ENCODE measurements around the gene ERLIN1. TPM values are rescaled to one million over a fixed set of nuclear protein-coding genes. Genes with fewer than 3 reads are reported as not detected.

Gene ERLIN1
- total and polyA plus RNA-seq, 7 experiments from 2014 or later, result 3.9 to 19.3 (median 12.4) TPM

GRCh38 chr10:100153239-100153825 lies 32.5 kb downstream of the ERLIN1 start:
- H3K36me3 Mint-ChIP-seq, result peaks cover 33 to 63% (median 48%) of the 10 kb centered on the region in 5 donors
- Histone ChIP-seq H3K36me3 (ENCODE audit: control insufficient read depth in 2 of 3, insufficient read depth in 3 of 3, low read length in 3 of 3) (peaks cover 19 to 67% (median 22%) of the 10 kb centered on the region in 3 experiments), H3K4me1 (ENCODE audit: control insufficient read depth in 2 of 2, insufficient read depth in 2 of 2, low read length in 2 of 2) (no peaks in the 10 kb centered on the region), H3K27ac (ENCODE audit: low read depth, low read length) (no peak overlapping the region), H3K27me3 (ENCODE audit: control insufficient read depth in 2 of 2, insufficient read depth in 2 of 2, low read length in 2 of 2) (no peaks in the 10 kb centered on the region), H3K9me3 (ENCODE audit: control insufficient read depth in 2 of 3, low read length in 3 of 3) (no peaks in the 10 kb centered on the region), H3K4me3 (ENCODE audit: low read length) (no peak overlapping the region)
- H3K4me3 Mint-ChIP-seq, result no peak overlapping the region
- CTCF ChIA-PET, result no interaction called here
- POLR2A ChIA-PET, result no interaction called here
- DNase-seq (no peak), ATAC-seq (no peak)
- H3K9me3 Mint-ChIP-seq, result no peaks in the 10 kb centered on the region
- peaks cover 0 to 23% (median 4%) of the 10 kb centered on the region in 7 donors for H3K4me1 Mint-ChIP-seq
- peak overlapping the region in 2 of 9 donors; percentile 27 to 37 for H3K27ac Mint-ChIP-seq
- intact Hi-C loops (cut with micrococcal nuclease), result no loop called here
- no peaks in the 10 kb centered on the region for H3K27me3 Mint-ChIP-seq

- H3K36me3 Mint-ChIP-seq, result peaks cover 25 to 49% (median 40%) of the 10 kb centered on the region in 5 donors
- H3K27ac ChIP-seq (ENCODE audit: low read depth, low read length), result no peak overlapping the region
- no peaks in the 10 kb centered on the region for H3K9me3 Mint-ChIP-seq
- intact Hi-C loops (cut with micrococcal nuclease), result no loop called here
- ChIA-PET POLR2A (interaction anchor here (1.5 kb wide), 1 partner anchor 20 kb away, joined by 3 read pairs; no protein-coding TSS in a partner anchor), CTCF (no interaction called here)
- DNase-seq, result no peak
- H3K27ac Mint-ChIP-seq, result no peak overlapping the region
- H3K27me3 ChIP-seq (ENCODE audit: control insufficient read depth in 2 of 2, insufficient read depth in 2 of 2, low read length in 2 of 2), result no peaks in the 10 kb centered on the region
- H3K4me1 Mint-ChIP-seq, result peaks cover 0 to 10% (median 0%) of the 10 kb centered on the region in 7 donors
- H3K27me3 Mint-ChIP-seq, result no peaks in the 10 kb centered on the region
- H3K4me1 ChIP-seq (ENCODE audit: control insufficient read depth in 2 of 2, insufficient read depth in 2 of 2, low read length in 2 of 2), result no peaks in the 10 kb centered on the region
- no peak for ATAC-seq
- no peak overlapping the region for H3K4me3 Mint-ChIP-seq
- no peak overlapping the region for H3K4me3 ChIP-seq (ENCODE audit: low read length)
- no peaks in the 10 kb centered on the region for H3K9me3 ChIP-seq (ENCODE audit: control insufficient read depth in 2 of 3, low read length in 3 of 3)
- peaks cover 14 to 67% (median 22%) of the 10 kb centered on the region in 3 experiments for H3K36me3 ChIP-seq (ENCODE audit: control insufficient read depth in 2 of 3, insufficient read depth in 3 of 3, low read length in 3 of 3)
These were observed 34.0 kb downstream of the ERLIN1 start for GRCh38 chr10:100151723-100152300.

- Mint-ChIP-seq H3K4me1 (peaks cover 0 to 4% (median 0%) of the 10 kb centered on the region in 7 donors), H3K27ac (peak overlapping the region in 1 of 9 donors; percentile 10), H3K27me3 (peaks cover 0 to 9% (median 4%) of the 10 kb centered on the region in 5 donors), H3K36me3 (peaks cover 9 to 24% (median 23%) of the 10 kb centered on the region in 5 donors), H3K4me3 (no peak overlapping the region), H3K9me3 (peaks cover 0 to 1% (median 0%) of the 10 kb centered on the region in 11 donors)
- Histone ChIP-seq H3K27ac (ENCODE audit: low read depth, low read length) (no peak overlapping the region), H3K4me1 (ENCODE audit: control insufficient read depth in 2 of 2, insufficient read depth in 2 of 2, low read length in 2 of 2) (no peaks in the 10 kb centered on the region), H3K36me3 (ENCODE audit: control insufficient read depth in 2 of 3, insufficient read depth in 3 of 3, low read length in 3 of 3) (peaks cover 5 to 37% (median 8%) of the 10 kb centered on the region in 3 experiments), H3K4me3 (ENCODE audit: low read length) (no peak overlapping the region), H3K9me3 (ENCODE audit: control insufficient read depth in 2 of 3, low read length in 3 of 3) (no peaks in the 10 kb centered on the region), H3K27me3 (ENCODE audit: control insufficient read depth in 2 of 2, insufficient read depth in 2 of 2, low read length in 2 of 2) (no peaks in the 10 kb centered on the region)
- DNase-seq, result no peak
- CTCF ChIA-PET, result no interaction called here
- POLR2A ChIA-PET, result no interaction called here
- ATAC-seq, result peak; percentile 45
- intact Hi-C loops (cut with micrococcal nuclease), result no loop called here
These were observed 37.2 kb downstream of the ERLIN1 start for GRCh38 chr10:100148353-100149211.

GRCh38 chr10:100146875-100147650 lies 38.8 kb downstream of the ERLIN1 start:
- Mint-ChIP-seq H3K9me3 (peaks cover 0 to 1% (median 0%) of the 10 kb centered on the region in 11 donors), H3K4me1 (peaks cover 0 to 4% (median 0%) of the 10 kb centered on the region in 7 donors), H3K27ac (no peak overlapping the region), H3K4me3 (no peak overlapping the region), H3K36me3 (peaks cover 5 to 12% (median 11%) of the 10 kb centered on the region in 5 donors), H3K27me3 (peaks cover 3 to 14% (median 8%) of the 10 kb centered on the region in 5 donors)
- no peak for ATAC-seq
- H3K36me3 ChIP-seq (ENCODE audit: control insufficient read depth in 2 of 3, insufficient read depth in 3 of 3, low read length in 3 of 3), result peaks cover 5 to 22% (median 7%) of the 10 kb centered on the region in 3 experiments
- H3K4me1 ChIP-seq (ENCODE audit: control insufficient read depth in 2 of 2, insufficient read depth in 2 of 2, low read length in 2 of 2), result no peaks in the 10 kb centered on the region
- H3K9me3 ChIP-seq (ENCODE audit: control insufficient read depth in 2 of 3, low read length in 3 of 3), result no peaks in the 10 kb centered on the region
- H3K27me3 ChIP-seq (ENCODE audit: control insufficient read depth in 2 of 2, insufficient read depth in 2 of 2, low read length in 2 of 2), result no peaks in the 10 kb centered on the region
- POLR2A ChIA-PET, result no interaction called here
- H3K27ac ChIP-seq (ENCODE audit: low read depth, low read length), result no peak overlapping the region
- no peak overlapping the region for H3K4me3 ChIP-seq (ENCODE audit: low read length)
- no peak for DNase-seq
- CTCF ChIA-PET, result interaction anchor here (1.0 kb wide), 1 partner anchor 28 kb away, joined by 3 read pairs; no protein-coding TSS in a partner anchor
- intact Hi-C loops (cut with micrococcal nuclease), result no loop called here

GRCh38 chr10:100146398-100146797 lies 39.4 kb downstream of the ERLIN1 start:
- peaks cover 0 to 4% (median 0%) of the 10 kb centered on the region in 7 donors for H3K4me1 Mint-ChIP-seq
- ATAC-seq, result no peak
- POLR2A ChIA-PET, result no interaction called here
- CTCF ChIA-PET, result interaction anchor here (1.0 kb wide), 1 partner anchor 29 kb away, joined by 3 read pairs; no protein-coding TSS in a partner anchor
- peaks cover 4 to 20% (median 11%) of the 10 kb centered on the region in 5 donors for H3K27me3 Mint-ChIP-seq
- H3K9me3 Mint-ChIP-seq, result peaks cover 0 to 1% (median 0%) of the 10 kb centered on the region in 11 donors
- no peak overlapping the region for H3K4me3 ChIP-seq (ENCODE audit: low read length)
- H3K36me3 ChIP-seq (ENCODE audit: control insufficient read depth in 2 of 3, insufficient read depth in 3 of 3, low read length in 3 of 3), result peaks cover 5 to 15% (median 6%) of the 10 kb centered on the region in 3 experiments
- H3K27ac ChIP-seq (ENCODE audit: low read depth, low read length), result no peak overlapping the region
- no peaks in the 10 kb centered on the region for H3K9me3 ChIP-seq (ENCODE audit: control insufficient read depth in 2 of 3, low read length in 3 of 3)
- H3K27ac Mint-ChIP-seq, result no peak overlapping the region
- H3K36me3 Mint-ChIP-seq, result peaks cover 2 to 7% (median 6%) of the 10 kb centered on the region in 5 donors
- no peaks in the 10 kb centered on the region for H3K4me1 ChIP-seq (ENCODE audit: control insufficient read depth in 2 of 2, insufficient read depth in 2 of 2, low read length in 2 of 2)
- no peak overlapping the region for H3K4me3 Mint-ChIP-seq
- intact Hi-C loops (cut with micrococcal nuclease), result no loop called here
- no peaks in the 10 kb centered on the region for H3K27me3 ChIP-seq (ENCODE audit: control insufficient read depth in 2 of 2, insufficient read depth in 2 of 2, low read length in 2 of 2)
- no peak for DNase-seq

GRCh38 chr10:100143756-100144155 lies 42.1 kb downstream of the ERLIN1 start:
- Histone ChIP-seq H3K4me3 (ENCODE audit: low read length) (no peak overlapping the region), H3K4me1 (ENCODE audit: control insufficient read depth in 2 of 2, insufficient read depth in 2 of 2, low read length in 2 of 2) (no peaks in the 10 kb centered on the region), H3K27me3 (ENCODE audit: control insufficient read depth in 2 of 2, insufficient read depth in 2 of 2, low read length in 2 of 2) (no peaks in the 10 kb centered on the region), H3K36me3 (ENCODE audit: control insufficient read depth in 2 of 3, insufficient read depth in 3 of 3, low read length in 3 of 3) (no peaks in the 10 kb centered on the region), H3K9me3 (ENCODE audit: control insufficient read depth in 2 of 3, low read length in 3 of 3) (no peaks in the 10 kb centered on the region), H3K27ac (ENCODE audit: low read depth, low read length) (no peak overlapping the region)
- Mint-ChIP-seq H3K4me1 (peaks cover 0 to 1% (median 0%) of the 10 kb centered on the region in 7 donors), H3K4me3 (no peak overlapping the region), H3K36me3 (peaks cover 0 to under 1% (median 0%) of the 10 kb centered on the region in 5 donors), H3K9me3 (peaks cover 0 to 1% (median 0%) of the 10 kb centered on the region in 11 donors), H3K27me3 (peaks cover 4 to 36% (median 22%) of the 10 kb centered on the region in 5 donors), H3K27ac (no peak overlapping the region)
- POLR2A ChIA-PET, result no interaction called here
- CTCF ChIA-PET, result no interaction called here
- DNase-seq (no peak), ATAC-seq (no peak)
- intact Hi-C loops (cut with micrococcal nuclease), result no loop called here
